Heart left ventricle (tissue), 16 donors: Measurements from ENCODE around the gene ACAD11. TPM values are rescaled to one million over a fixed set of nuclear protein-coding genes. Genes with fewer than 3 reads are reported as not detected.
A peak's percentile ranks its signal among the peaks of the same experiment; 100 is the strongest.

Source experiments
- ATAC-seq, 4 donors: fragments of 200-7000 bp; cut with Tn5 transposase; one replicate each; pipeline ENCODE4 v1.9.1; 2020 to 2022; ENCODE audit warnings: moderate library complexity in 4 of 4, mild to moderate bottlenecking in 3 of 4, moderate number of reproducible peaks in 1 of 4
- DNase-seq, 5 donors: peaks; one replicate each; pipeline ENCODE4 v3.0.0-alpha.2; 2020
- H3K27ac ChIP-seq, 12 donors: fragments of 200-600 bp; sonication (generic) in 4 of 12; one replicate each; pipeline versions ENCODE4 v1.5.0 to v1.8.0; 2016 to 2022; ENCODE audit warnings: mild to moderate bottlenecking in 2 of 12
- H3K27me3 ChIP-seq, 9 donors: fragments of 200-600 bp; sonication (generic) in 2 of 9; one replicate each; pipeline versions ENCODE4 v1.5.1 to v1.8.0; 2016 to 2022; ENCODE audit warnings: mild to moderate bottlenecking in 3 of 9
- H3K36me3 ChIP-seq, 9 donors: fragments of 200-600 bp; sonication (generic) in 2 of 9; one replicate each; pipeline versions ENCODE4 v1.5.0 to v1.8.0; 2018 to 2022; ENCODE audit warnings: mild to moderate bottlenecking in 2 of 9
- H3K4me1 ChIP-seq, 12 donors: fragments of 200-600 bp; sonication (generic) in 4 of 12; one replicate each; pipeline versions ENCODE4 v1.5.0 to v1.8.0; 2016 to 2022; ENCODE audit warnings: mild to moderate bottlenecking in 3 of 12
- H3K4me3 ChIP-seq, 12 donors: fragments of 200-600 bp; sonication (generic) in 4 of 12; one replicate each; pipeline versions ENCODE4 v1.5.0 to v1.8.0; 2017 to 2022; ENCODE audit warnings: mild to moderate bottlenecking in 9 of 12, moderate library complexity in 4 of 12
- H3K9me3 ChIP-seq, 12 donors: fragments of 200-600 bp; sonication (generic) in 4 of 12; one replicate each; pipeline versions ENCODE4 v1.5.0 to v1.8.0; 2016 to 2022; ENCODE audit warnings: mild to moderate bottlenecking in 1 of 12
- POLR2A ChIP-seq, 2 donors: fragments of 450-650 bp; IDR thresholded peaks; one replicate each; pipeline ENCODE4 v1.6.1; 2017; ENCODE audit warnings: antibody characterized with exemption in 2 of 2, mild to moderate bottlenecking in 2 of 2, moderate library complexity in 2 of 2
- WGBS, 4 donors: extraction: QIAGEN DNeasy Blood & Tissue Kit in 2 of 4; methylation state at CpG; one replicate each; pipeline versions ENCODE4 v1.1.5 to v1.1.7; 2013 to 2018; 5-methylcytosine and 5-hydroxymethylcytosine counted together
- intact Hi-C, 10 donors: fragments of 100-400 bp; cut with DNase I; formaldehyde crosslinking; loops; one replicate each; pipeline versions ENCODE4 v1.11.1 to v1.14.2; 2022
- polyA plus RNA-seq, 2 donors: library from polyadenylated mRNA; stranded (reverse); fragments of 200-250 nt; gene quantifications; one replicate each; pipeline ENCODE4 v1.2.3, GENCODE V29; 2013
- total RNA-seq, 9 donors: library from RNA; depleted of rRNA in 2 of 9; stranded (reverse); fragments of >200 nt in 2 of 9; fragmentation: NEBNext Ultra II Directional in 3 of 9; extraction: Animal tissue kit (Norgen Biotek cat#: 25700) in 3 of 9; gene quantifications; one replicate each; pipeline versions ENCODE4 v1.1.0 to v1.2.4, GENCODE V29; 2016 to 2023
- TF ChIP-seq, protein P1 (sequence below), 12 donors: fragments of 200-600 bp; sonication (generic) in 4 of 12; IDR thresholded peaks; one replicate each; pipeline versions ENCODE4 v1.5.0 to v1.8.0; 2018 to 2022; ENCODE audit warnings: antibody characterized with exemption in 12 of 12, mild to moderate bottlenecking in 5 of 12
- donor health status: ischemic (EF 13 %, LVEDD 7.1; RV severe dilation, severe dysfunction).
- donor health status: healthy with polysubstance abuse.
- donor health status: DM: no; HTN: yes; CAD: no.
- donor health status: DM: no; HTN: no; CAD: no.
- donor health status: ischemic (EF 25% LVEDD 6.9; RV normal size, moderate dysfunction).
- donor health status: ischemic (EF 25% LVEDD 5.7; RV mildly dilated, moderate dysfunction).
- donor health status: healthy.
- donor health status: DM: yes; HTN: yes; CAD: no.
- donor health status: ischemic (EF 35%, LVEDD 5.7; RV mildly dilated, moderate dysfunction).
- donor health status: nonischemic (EF 11% LVEDD 7.7; RV severe dilation, severe dysfunction).
- donor health status: DM: yes; HTN: yes; CAD: no.
- donor health status: PGD.
- donor health status: ischemic (EF 29% LVEDD 5.4; RV normal size, mild dysfunction).
- donor health status: nonischemic (EF 23%, LVEDD 6.1; RV moderate dilation, normal function).

ACAD11 gene
- total and polyA plus RNA-seq, 11 donors: 8.9 to 38.8 (median 23.1) TPM

GRCh38 chr3:132657869-132658747 is 1.5 kb downstream of the ACAD11 start:
- Histone ChIP-seq H3K36me3 (no peaks in the 10 kb centered on the region), H3K27ac (peak overlapping the region in 10 of 12 donors; percentile 80 to 96 (median 93)), H3K4me3 (peak overlapping the region in 10 of 12 donors; percentile 73 to 96 (median 88)), H3K4me1 (peaks cover 0 to 72% (median 58%) of the 10 kb centered on the region in 12 donors), H3K27me3 (no peaks in the 10 kb centered on the region), H3K9me3 (no peaks in the 10 kb centered on the region)
- intact Hi-C loops: no loop called here
- no peak for DNase-seq
- 86 to 88% (median 88%) methylated on average over 8 of the region's 8 CpGs for WGBS, 4 donors
- ATAC-seq: no peak
- no peak for TF ChIP-seq POLR2A (IDR thresholded peaks at IDR 0.05)
- TF ChIP-seq, protein P1, sequence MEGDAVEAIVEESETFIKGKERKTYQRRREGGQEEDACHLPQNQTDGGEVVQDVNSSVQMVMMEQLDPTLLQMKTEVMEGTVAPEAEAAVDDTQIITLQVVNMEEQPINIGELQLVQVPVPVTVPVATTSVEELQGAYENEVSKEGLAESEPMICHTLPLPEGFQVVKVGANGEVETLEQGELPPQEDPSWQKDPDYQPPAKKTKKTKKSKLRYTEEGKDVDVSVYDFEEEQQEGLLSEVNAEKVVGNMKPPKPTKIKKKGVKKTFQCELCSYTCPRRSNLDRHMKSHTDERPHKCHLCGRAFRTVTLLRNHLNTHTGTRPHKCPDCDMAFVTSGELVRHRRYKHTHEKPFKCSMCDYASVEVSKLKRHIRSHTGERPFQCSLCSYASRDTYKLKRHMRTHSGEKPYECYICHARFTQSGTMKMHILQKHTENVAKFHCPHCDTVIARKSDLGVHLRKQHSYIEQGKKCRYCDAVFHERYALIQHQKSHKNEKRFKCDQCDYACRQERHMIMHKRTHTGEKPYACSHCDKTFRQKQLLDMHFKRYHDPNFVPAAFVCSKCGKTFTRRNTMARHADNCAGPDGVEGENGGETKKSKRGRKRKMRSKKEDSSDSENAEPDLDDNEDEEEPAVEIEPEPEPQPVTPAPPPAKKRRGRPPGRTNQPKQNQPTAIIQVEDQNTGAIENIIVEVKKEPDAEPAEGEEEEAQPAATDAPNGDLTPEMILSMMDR (IDR thresholded peaks at IDR 0.05): no peak

DNA sequence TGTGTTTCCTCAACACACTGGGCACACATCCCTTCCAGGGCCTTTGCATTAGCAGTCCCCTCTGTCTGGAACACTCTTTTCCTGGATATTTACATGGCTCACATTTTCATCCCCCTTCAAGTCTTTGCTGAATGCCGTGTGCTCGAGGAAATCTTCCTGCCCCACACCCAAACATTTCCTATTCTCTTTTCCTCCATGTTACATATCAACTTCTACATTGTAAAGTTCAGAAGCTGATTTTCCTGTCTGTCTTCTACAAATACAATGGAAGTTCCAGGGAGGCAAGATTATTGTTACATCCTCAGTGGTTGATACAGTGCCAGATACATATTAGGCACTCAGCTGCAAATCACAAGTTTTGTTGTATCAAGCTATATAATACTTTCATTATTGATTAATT is 4.1 kb downstream of the ACAD11 start:
- ATAC-seq: no peak
- no peaks in the 10 kb centered on the region for H3K9me3 ChIP-seq
- H3K27ac ChIP-seq: peak overlapping the region in 4 of 12 donors; percentile 19 to 42 (median 38)

GRCh38 chr3:132654721-132655120 is 4.9 kb downstream of the ACAD11 start:
- no peaks in the 10 kb centered on the region for H3K9me3 ChIP-seq
- H3K4me3 ChIP-seq: no peak overlapping the region
- H3K27ac ChIP-seq: peak overlapping the region in 4 of 12 donors; percentile 18 to 42 (median 38)
- ATAC-seq: no peak
- no peak for DNase-seq
- TF ChIP-seq, protein P1 (IDR thresholded peaks at IDR 0.05): no peak
- no peak for TF ChIP-seq POLR2A (IDR thresholded peaks at IDR 0.05)
- no peaks in the 10 kb centered on the region for H3K27me3 ChIP-seq
- H3K36me3 ChIP-seq: no peaks in the 10 kb centered on the region
- WGBS, 4 donors: 86 to 92% (median 89%) methylated on average over 5 of the region's 5 CpGs
- intact Hi-C loops: no loop called here
- H3K4me1 ChIP-seq: peaks cover 0 to 66% (median 48%) of the 10 kb centered on the region in 12 donors

More for the DNA sequence above, 4.1 kb downstream of the ACAD11 start:
- no peak for TF ChIP-seq POLR2A (IDR thresholded peaks at IDR 0.05)
- TF ChIP-seq, protein P1 (IDR thresholded peaks at IDR 0.05): no peak
- intact Hi-C loops: no loop called here
- Histone ChIP-seq H3K27me3 (no peaks in the 10 kb centered on the region), H3K4me3 (no peak overlapping the region), H3K36me3 (no peaks in the 10 kb centered on the region), H3K4me1 (peaks cover 0 to 66% (median 48%) of the 10 kb centered on the region in 12 donors)
- DNase-seq: no peak
- 54 to 76% (median 58%) methylated on average over 2 of the region's 2 CpGs for WGBS, 4 donors

DNA sequence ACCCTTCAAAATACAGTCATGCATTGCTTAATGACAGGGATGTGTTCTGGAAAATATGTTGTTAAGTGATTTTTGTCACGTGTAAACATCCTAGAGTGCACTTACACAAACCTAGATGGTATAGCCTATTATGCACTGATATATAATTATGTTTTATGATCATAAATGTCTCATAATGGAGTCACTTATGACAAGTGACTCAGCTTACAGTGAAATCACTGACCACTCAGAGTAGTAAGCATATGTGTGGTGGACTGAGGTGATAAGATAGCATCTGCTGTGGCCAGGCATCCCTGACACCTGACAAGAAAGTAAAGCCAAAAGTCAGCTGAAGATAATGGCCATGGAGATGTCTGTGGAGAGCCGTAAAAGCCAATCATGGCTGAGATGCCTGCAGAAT is 5.4 kb downstream of the ACAD11 start:
- H3K9me3 ChIP-seq: no peaks in the 10 kb centered on the region
- H3K27me3 ChIP-seq: no peaks in the 10 kb centered on the region
- intact Hi-C loops: no loop called here
- TF ChIP-seq, protein P1 (IDR thresholded peaks at IDR 0.05): no peak
- no peak for TF ChIP-seq POLR2A (IDR thresholded peaks at IDR 0.05)
- H3K4me1 ChIP-seq: peaks cover 0 to 67% (median 50%) of the 10 kb centered on the region in 12 donors
- no peak overlapping the region for H3K4me3 ChIP-seq
- no peak overlapping the region for H3K27ac ChIP-seq
- ATAC-seq: no peak
- H3K36me3 ChIP-seq: no peaks in the 10 kb centered on the region
- 73 to 83% (median 80%) methylated on average over 2 of the region's 2 CpGs for WGBS, 4 donors
- no peak for DNase-seq
